ENCODE data around the gene PLEK.
"Not testable (repeated sequence)": the region's sequence is repeated elsewhere in the genome, so short reads cannot be mapped to it uniquely, and the experiment has no call there.

PLEK gene

DNA sequence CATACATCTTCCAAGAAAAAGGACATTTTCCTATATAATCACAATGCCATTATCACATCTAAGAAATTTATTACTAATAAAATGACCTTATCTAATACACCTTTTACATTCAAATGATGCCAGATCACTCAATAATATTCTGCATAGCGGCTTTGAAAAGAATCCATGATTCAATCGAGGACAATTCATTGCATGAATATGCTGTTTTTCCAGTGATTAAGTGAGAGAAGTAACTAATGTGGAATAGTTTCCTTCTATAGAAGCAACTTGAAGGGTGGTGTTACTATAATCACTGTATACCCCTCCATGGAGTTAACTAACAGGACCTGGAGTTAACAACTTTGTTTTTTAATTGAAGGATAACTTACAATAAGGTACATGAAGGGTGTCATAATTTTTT lies 9.1 kb downstream of the PLEK start:
- H3K4me1 ChIP-seq (ENCODE audit: control insufficient read depth, insufficient read depth, low read length) = no peaks in the 10 kb centered on the region
- no peaks in the 10 kb centered on the region for H3K9me3 ChIP-seq (ENCODE audit: control insufficient read depth, insufficient read depth, low read length)
- no peak overlapping the region for H3K9ac ChIP-seq (ENCODE audit: low read depth, low read length)
- H3K27me3 ChIP-seq (ENCODE audit: control insufficient read depth, insufficient read depth, low read length) = no peaks in the 10 kb centered on the region
- H3K4me3 ChIP-seq (ENCODE audit: low read depth, low read length) = no peak overlapping the region
- H3K36me3 ChIP-seq (ENCODE audit: control insufficient read depth, insufficient read depth, low read length) = no peaks in the 10 kb centered on the region

DNA sequence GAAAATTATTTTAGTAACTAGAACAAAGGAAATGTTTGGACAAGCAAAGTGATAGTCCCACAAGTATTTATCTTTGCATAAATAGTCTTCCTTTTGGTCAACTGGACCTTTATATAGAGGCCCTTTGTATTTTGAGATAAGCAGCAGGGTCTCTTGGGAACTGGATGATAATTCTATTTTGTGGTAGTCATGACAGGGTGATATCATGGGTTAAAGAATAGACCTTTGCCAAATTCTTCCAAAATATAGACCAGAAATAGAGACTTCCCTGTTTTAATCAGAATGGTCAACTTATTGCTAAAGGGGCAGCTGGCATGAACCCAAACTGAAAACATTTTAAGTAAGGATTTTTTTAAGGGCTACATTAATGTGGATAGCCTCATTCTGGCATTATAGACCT lies 10.5 kb downstream of the PLEK start:
- no peak overlapping the region for H3K4me3 ChIP-seq (ENCODE audit: low read depth, low read length)
- no peaks in the 10 kb centered on the region for H3K27me3 ChIP-seq (ENCODE audit: control insufficient read depth, insufficient read depth, low read length)
- H3K36me3 ChIP-seq (ENCODE audit: control insufficient read depth, insufficient read depth, low read length) = no peaks in the 10 kb centered on the region
- H3K9me3 ChIP-seq (ENCODE audit: control insufficient read depth, insufficient read depth, low read length) = no peaks in the 10 kb centered on the region
- H3K4me1 ChIP-seq (ENCODE audit: control insufficient read depth, insufficient read depth, low read length) = no peaks in the 10 kb centered on the region
- no peak overlapping the region for H3K9ac ChIP-seq (ENCODE audit: low read depth, low read length)

DNA sequence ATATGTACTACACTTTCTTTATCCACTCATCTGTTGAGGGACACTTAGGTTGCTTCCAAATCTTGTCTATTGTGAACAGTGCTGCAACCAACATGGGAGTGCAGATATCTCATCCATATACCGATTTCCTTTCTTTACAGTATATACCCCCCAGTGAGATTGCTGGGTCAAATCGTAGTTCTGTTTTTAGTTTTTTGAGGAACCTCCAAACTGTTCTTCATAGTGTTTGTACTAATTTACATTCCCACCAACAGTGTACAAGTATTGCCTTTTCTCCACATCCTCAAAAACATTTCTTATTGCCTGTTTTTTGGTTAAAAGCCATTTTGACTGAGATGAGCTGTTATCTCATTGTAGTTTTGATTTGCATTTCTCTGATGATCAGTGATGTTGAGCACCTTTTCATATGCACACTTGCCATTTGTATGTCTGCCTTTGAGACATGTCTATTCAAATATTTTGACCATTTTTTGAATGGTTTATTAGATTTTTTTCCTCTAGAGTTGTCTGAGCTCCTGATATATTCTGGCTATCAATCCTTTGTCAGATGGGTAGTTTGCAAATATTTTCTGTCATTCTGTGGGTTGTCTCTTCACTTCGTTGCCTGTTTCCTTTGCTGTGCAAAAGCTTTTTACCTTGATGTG lies 12.2 kb downstream of the PLEK start:
- no peaks in the 10 kb centered on the region for H3K9me3 ChIP-seq (ENCODE audit: control insufficient read depth, insufficient read depth, low read length)
- no peak overlapping the region for H3K9ac ChIP-seq (ENCODE audit: low read depth, low read length)
- no peaks in the 10 kb centered on the region for H3K27me3 ChIP-seq (ENCODE audit: control insufficient read depth, insufficient read depth, low read length)
- H3K4me1 ChIP-seq (ENCODE audit: control insufficient read depth, insufficient read depth, low read length) = no peaks in the 10 kb centered on the region
- no peaks in the 10 kb centered on the region for H3K36me3 ChIP-seq (ENCODE audit: control insufficient read depth, insufficient read depth, low read length)
- no peak overlapping the region for H3K4me3 ChIP-seq (ENCODE audit: low read depth, low read length)

DNA sequence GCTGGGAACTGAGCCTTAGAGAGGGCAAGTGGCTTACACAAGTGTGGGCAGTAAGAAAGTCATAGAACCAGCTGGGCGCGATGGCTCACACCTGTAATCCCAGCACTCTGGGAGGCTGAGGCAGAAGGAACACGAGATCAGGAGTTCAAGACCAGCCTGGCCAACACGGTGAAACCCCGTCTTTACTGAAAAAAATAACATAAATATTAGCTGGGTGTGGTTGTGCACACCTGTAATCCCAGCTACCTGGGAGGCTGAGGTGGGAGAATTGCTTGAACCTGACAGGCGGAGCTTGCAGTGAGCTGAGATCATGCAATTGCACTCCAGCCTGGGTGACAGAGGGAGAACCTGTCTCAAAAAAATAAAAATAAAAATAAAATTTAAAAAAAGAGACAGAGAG lies 13.7 kb downstream of the PLEK start:
- not testable (repeated sequence) for H3K9ac ChIP-seq (ENCODE audit: low read depth, low read length); H3K4me3 ChIP-seq (ENCODE audit: low read depth, low read length); H3K36me3 ChIP-seq (ENCODE audit: control insufficient read depth, insufficient read depth, low read length); H3K27me3 ChIP-seq (ENCODE audit: control insufficient read depth, insufficient read depth, low read length); H3K9me3 ChIP-seq (ENCODE audit: control insufficient read depth, insufficient read depth, low read length); H3K4me1 ChIP-seq (ENCODE audit: control insufficient read depth, insufficient read depth, low read length)

DNA sequence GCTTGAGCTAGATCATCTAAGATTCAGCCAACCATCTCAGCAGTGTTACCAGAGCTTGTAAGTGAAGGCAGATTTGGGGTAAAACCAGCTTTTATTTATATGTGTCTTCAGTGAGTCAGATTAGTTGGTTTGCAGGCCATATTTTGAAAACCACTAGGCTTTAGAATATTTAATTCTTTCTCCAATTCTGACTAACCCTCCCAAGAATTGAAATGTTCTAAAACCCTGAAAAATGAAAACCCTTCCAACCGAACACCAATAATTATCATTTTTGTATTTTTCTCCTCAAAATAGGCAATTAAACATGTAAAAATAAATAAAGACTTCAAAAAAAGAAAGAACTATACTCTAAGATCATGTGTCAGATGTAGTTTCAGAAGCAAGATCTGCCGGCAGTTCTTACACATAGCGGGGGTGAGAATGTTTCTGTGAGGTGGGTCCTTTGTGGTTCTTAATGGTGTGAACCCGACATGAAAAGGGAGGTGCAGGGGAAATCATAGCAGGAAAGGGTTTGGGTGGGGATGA lies 14.2 kb downstream of the PLEK start:
- no peaks in the 10 kb centered on the region for H3K27me3 ChIP-seq (ENCODE audit: control insufficient read depth, insufficient read depth, low read length)
- no peak overlapping the region for H3K9ac ChIP-seq (ENCODE audit: low read depth, low read length)
- H3K4me1 ChIP-seq (ENCODE audit: control insufficient read depth, insufficient read depth, low read length) = no peaks in the 10 kb centered on the region
- no peaks in the 10 kb centered on the region for H3K36me3 ChIP-seq (ENCODE audit: control insufficient read depth, insufficient read depth, low read length)
- H3K9me3 ChIP-seq (ENCODE audit: control insufficient read depth, insufficient read depth, low read length) = no peaks in the 10 kb centered on the region
- H3K4me3 ChIP-seq (ENCODE audit: low read depth, low read length) = no peak overlapping the region

DNA sequence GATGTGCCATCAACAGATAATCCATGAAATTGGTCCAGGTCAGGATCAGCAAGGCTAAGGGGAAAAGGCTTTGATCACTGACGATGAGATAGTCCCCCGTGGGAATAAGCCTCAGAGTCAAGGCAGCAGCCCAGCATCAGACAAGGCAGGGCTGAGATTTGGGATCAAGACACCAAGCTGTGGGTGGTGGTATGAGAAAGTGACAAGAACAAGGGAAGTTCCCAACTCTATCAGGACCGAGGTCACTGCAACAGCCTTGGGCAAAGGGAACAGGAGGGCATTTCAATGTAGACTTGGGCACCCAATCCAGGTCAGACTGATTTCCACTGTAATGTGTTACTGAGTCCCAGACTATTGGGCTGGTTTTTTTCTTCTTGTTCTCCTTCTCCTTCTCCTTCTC lies 18.7 kb downstream of the PLEK start:
- no peak overlapping the region for H3K4me3 ChIP-seq (ENCODE audit: low read depth, low read length)
- H3K9me3 ChIP-seq (ENCODE audit: control insufficient read depth, insufficient read depth, low read length) = no peaks in the 10 kb centered on the region
- H3K4me1 ChIP-seq (ENCODE audit: control insufficient read depth, insufficient read depth, low read length) = no peaks in the 10 kb centered on the region
- no peaks in the 10 kb centered on the region for H3K36me3 ChIP-seq (ENCODE audit: control insufficient read depth, insufficient read depth, low read length)
- H3K27me3 ChIP-seq (ENCODE audit: control insufficient read depth, insufficient read depth, low read length) = no peaks in the 10 kb centered on the region
- H3K9ac ChIP-seq (ENCODE audit: low read depth, low read length) = no peak overlapping the region

DNA sequence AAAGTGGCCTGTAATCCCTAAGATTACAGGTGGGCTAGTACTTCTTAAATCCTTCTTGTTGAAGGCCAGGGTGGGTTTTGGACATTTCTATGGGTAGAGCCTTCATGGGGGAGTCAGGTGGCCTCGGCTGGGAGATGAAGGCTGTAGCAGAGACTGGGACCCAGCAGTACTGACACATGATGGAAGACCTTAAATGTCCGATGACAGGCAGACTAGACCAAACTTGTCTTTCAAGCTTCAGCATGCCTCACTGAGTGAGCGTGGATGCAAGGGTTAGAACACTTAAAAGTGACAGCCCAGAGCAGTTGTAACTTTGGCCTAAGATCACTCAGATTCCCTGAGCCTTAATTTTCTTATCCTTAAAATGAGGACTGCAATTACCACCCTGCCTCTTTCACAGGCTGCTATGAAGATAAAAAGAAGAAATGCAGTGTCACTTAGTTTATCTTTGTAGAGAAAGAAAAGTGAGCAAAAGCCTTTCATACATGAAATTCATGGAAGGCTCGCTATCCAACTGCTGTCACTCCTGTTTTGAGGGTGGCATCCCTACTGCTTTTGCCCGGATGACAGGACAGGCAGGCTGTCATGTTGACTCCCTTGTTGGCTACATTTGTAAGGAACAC lies 19.5 kb downstream of the PLEK start:
- Histone ChIP-seq H3K4me1 (ENCODE audit: control insufficient read depth, insufficient read depth, low read length) (no peaks in the 10 kb centered on the region), H3K9me3 (ENCODE audit: control insufficient read depth, insufficient read depth, low read length) (no peaks in the 10 kb centered on the region), H3K36me3 (ENCODE audit: control insufficient read depth, insufficient read depth, low read length) (no peaks in the 10 kb centered on the region), H3K4me3 (ENCODE audit: low read depth, low read length) (no peak overlapping the region), H3K27me3 (ENCODE audit: control insufficient read depth, insufficient read depth, low read length) (no peaks in the 10 kb centered on the region), H3K9ac (ENCODE audit: low read depth, low read length) (no peak overlapping the region)

DNA sequence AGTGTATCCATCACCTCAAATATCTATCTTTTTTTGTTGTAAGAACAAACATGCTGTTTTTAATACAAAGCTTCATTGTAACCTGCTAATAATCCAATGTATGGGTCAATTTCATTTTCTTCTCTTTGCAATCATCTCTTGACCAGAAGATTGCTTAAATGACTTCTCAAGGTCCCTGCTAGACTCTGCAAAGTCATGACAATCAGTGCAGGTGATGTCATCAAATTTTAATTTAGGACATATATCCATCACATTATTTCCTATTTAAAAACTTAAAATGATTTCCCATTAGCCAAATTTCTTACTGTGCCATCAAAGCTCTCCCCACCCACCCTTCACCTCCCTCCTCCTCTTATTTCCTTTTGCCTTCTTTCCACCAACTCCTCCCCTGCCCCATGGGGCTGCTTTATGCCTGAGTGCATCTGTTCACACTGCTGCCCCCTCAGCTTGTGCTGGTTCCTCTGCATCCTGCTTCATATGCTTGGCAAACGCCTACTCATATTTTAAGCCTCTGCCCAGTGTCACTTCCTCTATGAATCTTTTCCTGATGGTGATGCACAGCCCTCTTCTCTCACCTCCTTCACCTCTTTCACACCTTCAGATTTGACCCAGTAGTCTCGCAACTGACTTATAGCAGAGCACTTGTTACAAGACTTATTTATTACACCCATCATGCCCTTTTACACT lies 20.3 kb downstream of the PLEK start:
- Histone ChIP-seq H3K27me3 (ENCODE audit: control insufficient read depth, insufficient read depth, low read length) (no peaks in the 10 kb centered on the region), H3K9me3 (ENCODE audit: control insufficient read depth, insufficient read depth, low read length) (no peaks in the 10 kb centered on the region), H3K9ac (ENCODE audit: low read depth, low read length) (no peak overlapping the region), H3K4me3 (ENCODE audit: low read depth, low read length) (no peak overlapping the region), H3K4me1 (ENCODE audit: control insufficient read depth, insufficient read depth, low read length) (no peaks in the 10 kb centered on the region), H3K36me3 (ENCODE audit: control insufficient read depth, insufficient read depth, low read length) (no peaks in the 10 kb centered on the region)

DNA sequence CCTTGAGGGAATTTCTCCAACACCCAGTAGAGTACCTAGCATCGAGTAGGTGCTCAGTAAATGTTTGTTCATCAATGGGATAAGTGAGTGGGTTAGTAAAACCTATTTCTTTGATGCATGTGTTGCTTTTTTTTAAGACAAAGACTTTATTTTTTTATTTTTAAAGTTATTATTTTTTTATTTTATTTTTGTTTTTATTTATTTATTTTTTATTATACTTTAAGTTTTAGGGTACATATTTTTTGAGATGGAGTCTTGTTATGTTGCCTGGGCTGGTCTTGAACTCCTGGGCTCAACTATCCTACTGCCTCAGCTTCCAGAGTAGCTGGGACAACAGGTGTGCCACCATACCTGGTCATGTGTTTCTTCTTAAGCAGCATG lies 20.8 kb downstream of the PLEK start:
- H3K36me3 ChIP-seq (ENCODE audit: control insufficient read depth, insufficient read depth, low read length) = no peaks in the 10 kb centered on the region
- no peaks in the 10 kb centered on the region for H3K4me1 ChIP-seq (ENCODE audit: control insufficient read depth, insufficient read depth, low read length)
- H3K27me3 ChIP-seq (ENCODE audit: control insufficient read depth, insufficient read depth, low read length) = no peaks in the 10 kb centered on the region
- H3K4me3 ChIP-seq (ENCODE audit: low read depth, low read length) = no peak overlapping the region
- no peaks in the 10 kb centered on the region for H3K9me3 ChIP-seq (ENCODE audit: control insufficient read depth, insufficient read depth, low read length)
- H3K9ac ChIP-seq (ENCODE audit: low read depth, low read length) = no peak overlapping the region

DNA sequence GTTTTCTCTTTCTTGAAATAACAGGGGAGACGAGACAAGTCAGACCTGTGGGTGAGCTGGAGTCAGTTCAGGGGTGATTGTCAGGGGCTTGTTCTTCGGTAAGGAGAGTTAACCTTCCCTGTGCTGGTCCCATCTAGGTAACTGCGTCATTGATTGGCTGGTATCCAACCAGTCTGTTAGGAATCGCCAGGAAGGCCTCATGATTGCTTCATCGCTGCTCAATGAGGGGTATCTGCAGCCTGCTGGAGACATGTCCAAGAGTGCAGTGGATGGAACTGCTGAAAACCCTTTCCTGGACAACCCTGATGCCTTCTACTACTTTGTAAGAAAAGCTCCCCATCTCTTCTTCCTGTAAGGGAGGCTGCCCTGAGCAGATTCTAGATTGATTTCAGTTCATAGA lies 21.3 kb downstream of the PLEK start:
- Histone ChIP-seq H3K9ac (ENCODE audit: low read depth, low read length) (no peak overlapping the region), H3K27me3 (ENCODE audit: control insufficient read depth, insufficient read depth, low read length) (no peaks in the 10 kb centered on the region), H3K4me3 (ENCODE audit: low read depth, low read length) (no peak overlapping the region), H3K4me1 (ENCODE audit: control insufficient read depth, insufficient read depth, low read length) (no peaks in the 10 kb centered on the region), H3K9me3 (ENCODE audit: control insufficient read depth, insufficient read depth, low read length) (no peaks in the 10 kb centered on the region), H3K36me3 (ENCODE audit: control insufficient read depth, insufficient read depth, low read length) (no peaks in the 10 kb centered on the region)

DNA sequence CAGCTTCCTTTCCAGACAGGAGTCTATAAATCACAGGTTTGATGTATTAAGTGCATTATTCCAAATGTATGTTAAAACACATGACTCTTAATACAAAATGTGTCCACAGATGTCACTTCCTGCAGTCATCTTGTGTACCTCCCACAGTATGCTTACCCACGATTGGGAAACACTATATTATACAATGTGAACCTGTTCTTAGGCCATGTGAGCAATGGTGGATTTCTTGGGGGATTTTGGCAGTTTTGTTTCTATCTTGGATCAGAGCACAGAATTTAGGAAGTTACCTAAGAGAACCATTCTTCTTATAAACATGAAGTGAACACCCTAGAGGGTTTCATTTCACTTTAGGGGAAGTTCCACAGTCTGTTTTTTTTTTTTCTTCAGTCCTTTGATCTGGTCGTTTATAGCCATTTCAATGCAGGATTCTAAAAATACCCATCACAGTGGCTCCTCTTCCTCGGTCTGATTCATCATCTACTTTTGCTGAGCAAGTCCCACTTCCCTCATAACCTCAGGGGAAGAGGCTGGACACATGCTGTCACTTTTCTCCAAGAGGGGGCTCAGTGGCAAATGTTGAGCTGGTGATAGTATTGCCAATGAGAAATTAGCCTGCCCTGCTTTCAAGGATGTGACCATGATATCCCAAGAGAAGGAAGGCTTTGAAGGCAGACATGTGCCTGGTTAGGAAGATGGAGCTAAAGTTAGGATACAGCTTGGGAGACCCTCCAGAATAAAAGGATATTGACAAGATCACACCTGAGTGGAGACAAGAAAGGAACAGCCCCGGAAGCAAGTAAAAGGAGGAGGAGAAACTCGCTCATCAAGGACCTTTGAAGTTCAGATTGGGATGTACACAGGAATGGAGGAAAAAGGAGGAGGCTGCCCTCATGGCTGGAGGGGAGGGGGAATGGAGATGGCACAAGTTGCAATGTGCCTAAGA lies 22.6 kb downstream of the PLEK start:
- Histone ChIP-seq H3K9me3 (ENCODE audit: control insufficient read depth, insufficient read depth, low read length) (no peaks in the 10 kb centered on the region), H3K36me3 (ENCODE audit: control insufficient read depth, insufficient read depth, low read length) (no peaks in the 10 kb centered on the region), H3K4me1 (ENCODE audit: control insufficient read depth, insufficient read depth, low read length) (no peaks in the 10 kb centered on the region), H3K4me3 (ENCODE audit: low read depth, low read length) (no peak overlapping the region), H3K9ac (ENCODE audit: low read depth, low read length) (no peak overlapping the region), H3K27me3 (ENCODE audit: control insufficient read depth, insufficient read depth, low read length) (no peaks in the 10 kb centered on the region)

All from iPS-15b (cell line).